Measurements from ENCODE around the gene PLPPR2.
"Not testable (repeated sequence)": the region's sequence is repeated elsewhere in the genome, so short reads cannot be mapped to it uniquely, and the experiment has no call there.

Gene PLPPR2

DNA sequence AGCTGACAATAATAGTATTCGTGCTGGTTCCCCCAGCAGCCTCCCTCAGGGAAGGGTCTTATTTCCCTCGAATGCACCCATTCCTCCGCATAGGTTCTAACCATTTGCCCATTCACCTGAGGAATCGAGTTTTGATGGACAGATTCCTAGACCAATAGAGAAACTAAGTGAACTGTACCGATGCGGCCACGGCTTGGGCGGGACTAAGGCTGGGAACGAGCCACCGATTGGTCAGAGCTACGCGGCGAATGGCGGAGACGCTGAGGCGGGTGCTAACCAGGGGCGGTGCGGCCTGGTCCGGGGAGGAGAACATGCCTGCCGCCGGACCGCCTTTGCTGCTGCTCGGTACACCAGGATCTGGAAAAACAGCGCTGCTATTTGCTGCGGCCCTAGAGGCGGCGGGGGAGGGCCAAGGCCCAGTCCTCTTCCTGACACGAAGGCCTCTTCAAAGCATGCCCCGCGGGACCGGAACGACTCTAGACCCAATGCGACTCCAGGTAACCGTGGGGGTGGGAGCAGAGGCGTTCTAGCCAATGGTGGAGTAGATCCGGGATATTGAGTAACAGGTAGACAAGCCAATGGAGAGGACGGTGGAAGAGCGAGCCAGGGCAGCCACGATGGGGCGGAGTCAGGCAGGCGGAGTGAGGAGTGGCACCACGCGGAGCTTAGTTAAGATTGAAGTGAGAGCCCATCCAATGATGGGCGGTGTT is 19.4 kb downstream of the PLPPR2 start, which contains the start of gene SWSAP1:
SWSAP1 (plus strand) TSS at position 234 of the 710 bp plus-strand sequence; CDS start at position 249, 15 bp downstream.
- peak; percentile 99 for DNase-seq

DNA sequence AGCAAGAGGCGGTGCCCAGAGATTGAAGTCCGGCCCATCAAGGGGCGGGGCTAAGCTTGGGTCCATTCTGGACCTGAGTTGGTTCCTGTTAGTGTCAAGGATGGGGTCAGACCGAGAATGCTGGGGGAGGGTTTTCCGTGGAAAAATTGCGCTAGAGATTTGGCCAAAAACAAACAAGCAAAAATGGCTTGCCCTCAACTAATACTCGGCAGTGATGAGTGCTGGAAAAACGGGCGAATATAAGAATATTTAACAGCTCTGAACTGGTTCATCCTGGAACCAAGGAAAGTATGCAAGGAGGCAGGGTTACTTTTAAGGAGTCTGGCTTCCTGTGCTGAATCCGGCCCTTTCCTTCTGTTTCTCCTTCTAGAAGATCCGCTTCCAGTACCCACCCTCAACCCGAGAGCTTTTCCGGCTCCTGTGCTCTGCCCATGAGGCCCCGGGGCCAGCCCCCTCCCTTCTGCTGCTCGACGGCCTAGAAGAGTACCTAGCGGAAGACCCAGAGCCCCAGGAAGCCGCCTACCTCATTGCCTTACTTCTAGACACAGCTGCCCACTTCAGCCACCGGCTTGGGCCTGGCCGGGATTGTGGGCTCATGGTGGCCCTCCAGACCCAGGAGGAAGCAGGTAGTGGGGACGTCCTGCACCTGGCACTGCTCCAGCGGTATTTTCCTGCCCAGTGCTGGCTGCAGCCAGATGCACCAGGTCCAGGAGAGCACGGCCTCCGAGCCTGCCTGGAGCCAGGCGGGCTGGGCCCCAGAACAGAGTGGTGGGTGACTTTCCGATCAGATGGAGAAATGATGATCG is 20.1 kb downstream of the PLPPR2 start:
- DNase-seq, result peak; percentile 79

DNA sequence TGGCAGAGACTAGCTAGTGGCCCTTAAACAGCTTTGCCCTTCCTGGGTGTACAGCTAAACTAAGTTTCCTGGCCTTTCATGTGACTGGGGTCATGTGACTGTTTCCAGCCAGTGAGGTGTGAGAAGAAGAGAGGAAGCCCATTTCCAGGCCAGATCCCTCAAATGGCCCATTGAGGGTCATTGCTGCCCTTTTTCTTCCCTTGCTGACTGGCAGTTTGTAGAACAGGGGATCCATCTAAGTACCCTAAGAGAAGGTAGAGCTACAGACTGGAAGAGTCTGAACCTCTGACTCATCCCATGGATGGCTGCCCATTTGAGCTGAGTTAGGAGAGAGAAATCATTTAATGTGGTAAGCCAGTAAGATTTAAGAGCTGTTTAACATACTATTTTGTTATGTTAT is 22.0 kb downstream of the PLPPR2 start:
- no peak for DNase-seq

DNA sequence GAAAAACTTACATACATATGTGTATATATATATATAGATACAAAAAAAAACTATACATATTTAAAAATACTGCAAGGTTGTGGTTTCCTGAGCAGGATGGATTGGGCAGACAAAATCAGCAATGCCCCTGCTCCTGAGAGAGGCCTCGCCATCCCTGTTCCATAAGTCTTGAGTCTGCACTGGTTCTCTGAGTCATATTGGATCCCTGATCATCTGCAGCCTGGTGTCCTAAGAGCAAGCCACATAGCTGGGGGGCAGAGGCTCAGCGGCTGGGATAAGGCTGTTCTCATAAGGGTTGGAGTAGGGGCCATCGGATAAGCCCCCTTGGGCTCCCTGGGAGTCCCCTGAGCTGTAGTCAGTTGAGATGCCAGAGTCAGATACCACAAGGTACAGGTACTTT is 22.5 kb downstream of the PLPPR2 start:
- no peak for DNase-seq

DNA sequence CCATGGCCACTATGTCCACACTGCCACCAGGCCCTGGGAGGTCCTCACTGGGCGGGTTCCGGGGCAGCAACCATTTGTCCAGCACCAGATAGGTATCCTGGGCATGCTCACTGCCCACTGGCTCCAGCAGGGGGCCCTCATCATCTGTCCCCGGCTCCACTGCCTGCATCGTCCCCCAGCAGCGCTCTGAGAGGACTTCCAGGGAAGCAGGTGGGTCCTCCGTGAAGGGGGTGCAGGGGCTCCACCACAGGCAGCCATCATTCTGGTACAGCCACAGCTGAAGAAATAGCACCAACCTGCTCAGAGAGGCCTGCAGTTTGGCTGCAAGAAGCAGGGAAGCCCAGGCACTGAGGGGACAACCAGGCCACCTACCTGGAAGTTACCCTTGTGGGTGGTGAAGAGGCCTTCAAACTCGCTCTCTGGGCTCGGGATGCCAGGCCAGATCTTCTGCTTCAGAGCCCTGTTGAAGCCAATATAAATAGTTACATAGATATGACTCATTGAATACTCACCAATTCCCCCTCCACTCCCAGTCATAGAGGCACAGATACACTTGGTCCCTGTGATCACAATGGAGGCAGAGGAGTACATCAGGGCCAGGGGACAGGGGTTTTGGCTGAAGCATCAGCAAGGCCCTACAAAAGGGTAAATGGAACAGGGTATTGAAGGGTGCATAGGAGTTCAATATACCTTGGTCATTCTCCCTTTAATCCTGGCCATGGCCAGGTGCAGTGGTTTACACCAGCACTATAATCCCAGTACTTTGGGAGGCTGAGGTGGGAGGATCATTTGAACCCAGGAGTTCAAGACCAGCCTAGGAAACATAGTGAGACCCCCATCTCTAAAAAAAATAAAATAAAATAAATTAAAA is 23.3 kb downstream of the PLPPR2 start:
- no peak for DNase-seq

DNA sequence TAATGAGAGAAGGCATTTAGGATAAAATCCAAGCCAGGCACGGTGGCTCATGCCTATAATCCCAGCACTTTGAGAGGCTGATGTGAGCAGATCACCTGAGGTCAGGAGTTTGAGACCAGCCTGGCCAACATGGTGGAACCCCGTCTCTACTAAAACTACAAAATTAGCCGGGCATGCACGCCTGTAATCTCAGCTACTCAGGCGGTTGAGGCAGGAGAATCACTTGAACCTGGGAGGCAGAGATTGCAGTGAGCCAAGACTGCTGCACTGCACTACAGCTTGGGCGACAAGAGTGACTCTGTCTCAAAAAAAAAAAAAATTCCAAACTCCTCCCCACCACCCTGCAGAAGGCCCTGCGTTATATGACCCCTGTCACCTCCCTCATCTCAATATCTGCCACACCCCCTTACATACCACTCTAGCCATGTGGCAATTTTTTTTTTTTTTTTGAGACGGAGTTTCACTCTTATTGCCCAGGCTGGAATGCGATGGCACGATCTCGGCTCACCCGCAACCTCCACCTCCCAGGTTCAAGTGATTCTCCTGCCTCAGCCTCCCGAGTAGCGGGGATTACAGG is 24.1 kb downstream of the PLPPR2 start:
- DNase-seq, result not testable (repeated sequence)

DNA sequence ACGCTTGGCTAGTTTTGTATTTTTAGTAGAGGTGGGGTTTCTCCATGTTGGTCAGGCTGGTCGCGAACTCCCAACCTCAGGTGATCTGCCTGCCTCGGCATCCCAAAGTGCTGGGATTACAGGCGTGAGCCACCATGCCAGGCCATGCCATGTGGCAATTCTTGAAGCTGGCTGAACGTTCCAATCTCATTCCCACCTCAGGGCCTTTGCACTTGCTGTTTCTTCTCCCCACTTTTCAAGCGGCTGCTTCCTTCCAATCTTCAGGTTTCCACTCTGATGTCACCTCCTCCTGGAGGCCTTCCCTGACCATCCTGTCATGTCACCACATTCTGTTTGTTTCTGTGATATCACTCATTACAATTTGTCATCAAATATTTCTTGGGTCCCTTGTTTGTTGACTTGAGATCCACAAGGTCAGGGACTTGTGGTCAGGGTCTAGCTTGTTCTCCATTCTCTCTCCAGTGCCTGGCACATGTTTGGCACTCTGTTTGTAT is 24.7 kb downstream of the PLPPR2 start:
- DNase-seq, result no peak

DNA sequence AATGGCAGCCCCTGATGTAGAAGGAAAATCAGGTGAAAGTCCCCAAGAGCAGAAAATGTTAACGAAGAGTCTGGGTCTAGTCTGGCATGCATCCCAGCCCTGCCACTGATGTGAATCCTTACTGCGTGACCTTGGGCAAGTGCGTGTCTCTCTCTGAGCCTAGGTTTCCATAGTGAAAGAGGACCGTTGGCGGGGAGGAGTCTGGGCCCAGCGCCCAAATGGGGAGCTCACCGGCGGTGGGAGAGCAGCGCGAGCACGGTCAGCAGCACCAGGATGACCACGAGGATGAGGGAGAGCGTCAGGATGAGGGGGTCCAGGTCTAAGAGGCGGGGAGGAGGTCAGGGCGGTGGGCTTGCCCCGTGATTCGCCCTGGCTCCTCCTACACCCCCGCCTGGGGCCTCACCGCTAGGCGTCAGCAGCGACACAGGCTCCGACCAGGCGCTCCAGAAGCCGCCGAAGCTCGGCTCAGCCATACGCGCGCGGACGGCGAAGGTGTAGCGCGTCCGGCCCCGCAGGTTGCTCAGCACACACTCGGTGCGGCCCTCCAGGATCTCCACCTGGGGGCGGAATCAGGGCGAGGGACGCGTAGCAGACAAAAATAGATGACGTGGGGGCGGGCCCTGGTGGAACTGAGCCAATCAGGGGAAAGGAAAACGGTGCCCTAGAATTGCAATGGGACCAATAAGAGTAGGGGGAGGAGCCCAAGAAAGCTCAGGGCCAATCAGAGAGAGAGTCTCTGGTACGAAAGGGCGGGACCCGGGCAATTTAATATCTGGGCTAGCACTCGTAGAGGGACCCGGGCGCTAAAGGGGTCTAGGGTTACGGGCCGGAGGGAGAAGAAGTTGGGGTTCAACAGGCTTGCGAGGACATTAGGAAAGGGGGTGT is 25.7 kb downstream of the PLPPR2 start:
- peak; percentile 99 for DNase-seq

DNA sequence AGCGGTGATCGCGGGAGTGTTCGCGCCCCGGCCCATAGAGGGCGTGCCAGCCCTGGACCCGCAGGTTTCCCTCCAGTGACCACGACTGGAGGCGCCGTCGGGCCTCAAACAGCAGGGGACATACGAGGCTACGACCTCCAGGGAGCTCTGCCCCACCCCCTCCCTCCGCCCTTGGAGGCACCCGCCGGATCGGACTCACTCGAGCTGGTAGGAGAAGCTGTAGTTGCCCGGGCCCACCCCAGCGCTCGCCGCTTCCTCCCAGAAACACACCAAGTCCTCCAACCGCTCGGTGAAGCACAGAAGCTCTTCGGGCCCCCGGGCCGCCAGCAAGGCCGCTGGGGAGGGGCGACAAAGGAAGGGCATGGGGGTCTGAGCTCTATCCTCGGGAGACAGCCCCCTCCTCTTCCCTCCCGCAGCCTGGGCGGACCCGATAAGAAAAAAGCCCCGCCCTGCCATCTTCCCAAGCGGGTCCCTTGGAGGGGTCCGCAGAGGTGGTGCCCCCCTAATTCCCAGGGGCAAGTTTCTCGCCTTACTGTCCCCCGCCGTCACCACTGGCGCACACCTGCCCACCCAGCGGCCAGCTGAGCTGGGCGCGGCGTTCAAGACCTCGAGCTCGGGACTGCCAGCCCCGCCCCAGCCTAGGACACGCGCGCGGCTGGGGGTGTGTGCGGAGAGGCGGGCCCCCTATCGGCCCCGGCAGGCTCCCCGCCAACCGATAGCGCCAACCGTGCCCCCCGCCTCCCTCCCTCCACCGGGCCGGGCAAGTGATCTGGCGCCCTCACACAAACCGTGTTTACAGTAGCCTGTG is 27.9 kb downstream of the PLPPR2 start:
- DNase-seq, result peak; percentile 43

DNA sequence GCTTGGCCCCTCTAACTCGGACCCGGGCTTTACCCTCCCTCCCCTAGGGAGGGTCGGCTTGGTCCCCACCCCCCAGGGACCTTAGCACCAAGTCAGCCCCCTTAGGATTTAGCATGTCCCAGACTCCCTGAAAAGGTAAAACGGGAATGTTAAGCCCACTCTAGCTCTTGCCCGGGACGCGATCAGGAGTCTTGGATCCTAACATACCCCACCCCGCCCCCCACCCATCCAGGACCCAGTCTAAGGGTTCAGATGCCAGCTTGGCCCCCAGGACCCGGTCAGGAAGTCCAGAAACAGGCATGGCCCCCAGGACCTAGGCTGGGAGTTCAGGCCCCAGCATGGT is 28.4 kb downstream of the PLPPR2 start:
- DNase-seq, result no peak

DNA sequence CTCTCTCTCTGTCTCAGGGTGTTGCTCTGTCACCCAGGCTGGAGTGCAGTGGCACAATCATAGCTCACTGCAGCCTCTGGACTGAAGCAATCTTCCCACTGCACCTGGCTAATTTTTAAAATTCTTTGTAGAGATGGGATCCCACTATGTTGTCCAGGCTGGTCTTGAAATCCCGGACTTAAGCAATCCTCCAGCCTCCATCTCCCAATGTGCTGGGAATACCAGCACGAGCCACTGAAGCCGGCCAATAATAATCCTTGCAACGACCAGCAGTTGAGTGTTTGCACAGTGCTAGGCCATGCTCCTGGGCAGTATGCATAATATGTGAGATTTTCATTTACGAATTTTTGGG is 29.5 kb downstream of the PLPPR2 start:
- no peak for DNase-seq

DNA sequence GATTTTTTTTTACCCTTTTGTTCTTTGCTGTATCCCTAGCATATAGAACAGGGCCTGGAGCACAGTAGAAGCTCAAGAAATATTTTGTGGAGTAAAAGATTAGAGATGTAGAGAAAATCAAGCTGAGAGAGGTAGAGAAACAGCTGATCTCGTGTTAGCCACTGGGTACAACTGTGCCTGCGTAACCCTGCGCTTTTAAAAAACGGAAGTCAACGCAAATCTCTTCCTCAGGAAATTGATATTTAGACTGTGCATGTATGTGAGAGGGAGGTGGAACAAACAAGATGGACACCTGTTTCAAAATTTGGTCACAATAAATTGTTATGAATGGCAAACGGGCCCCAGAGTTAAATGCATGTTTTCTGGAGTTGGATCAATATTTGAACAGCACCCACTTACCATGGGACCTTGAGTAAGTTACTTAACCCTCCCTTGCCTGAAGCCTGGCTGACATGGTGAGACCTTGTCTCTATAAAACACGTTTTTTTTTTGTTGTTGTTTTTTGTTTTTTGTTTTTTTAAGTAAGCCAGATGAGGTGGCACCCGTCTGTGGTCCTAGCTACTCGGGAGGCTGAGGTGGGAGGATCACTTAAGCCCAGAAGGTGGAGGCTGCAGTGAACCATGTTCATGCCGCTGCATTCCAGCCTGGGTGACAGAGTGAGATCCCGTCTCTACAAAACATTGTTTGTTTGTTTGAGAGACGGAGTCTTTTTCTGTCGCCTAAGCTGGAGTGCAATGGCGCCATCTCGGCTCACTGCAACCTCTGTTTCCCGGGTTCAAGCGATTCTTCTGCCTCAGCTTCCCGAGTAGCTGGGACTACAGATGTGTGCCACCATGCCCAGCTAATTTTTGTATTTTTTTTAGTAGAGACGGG is 32.2 kb downstream of the PLPPR2 start:
- no peak for DNase-seq

DNA sequence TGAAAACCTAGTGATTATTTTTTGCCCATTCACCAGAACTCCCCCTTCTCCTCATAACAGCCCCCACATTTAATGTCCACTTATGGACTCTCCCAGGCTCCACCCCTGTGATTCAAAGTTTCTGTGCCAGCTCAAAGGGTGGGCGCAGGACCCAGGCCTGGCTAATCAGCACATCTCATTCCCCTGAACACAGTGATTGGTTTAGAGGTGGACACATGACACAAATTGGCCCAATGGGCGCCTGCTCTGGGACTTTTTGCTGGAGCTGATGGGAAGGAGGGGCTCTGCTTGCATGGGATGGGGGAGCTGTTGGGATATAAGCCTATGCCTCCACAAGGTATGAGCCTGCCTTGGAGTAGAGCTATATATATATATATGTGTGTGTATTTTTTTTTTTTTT is 35.1 kb downstream of the PLPPR2 start:
- DNase-seq, result no peak

DNA sequence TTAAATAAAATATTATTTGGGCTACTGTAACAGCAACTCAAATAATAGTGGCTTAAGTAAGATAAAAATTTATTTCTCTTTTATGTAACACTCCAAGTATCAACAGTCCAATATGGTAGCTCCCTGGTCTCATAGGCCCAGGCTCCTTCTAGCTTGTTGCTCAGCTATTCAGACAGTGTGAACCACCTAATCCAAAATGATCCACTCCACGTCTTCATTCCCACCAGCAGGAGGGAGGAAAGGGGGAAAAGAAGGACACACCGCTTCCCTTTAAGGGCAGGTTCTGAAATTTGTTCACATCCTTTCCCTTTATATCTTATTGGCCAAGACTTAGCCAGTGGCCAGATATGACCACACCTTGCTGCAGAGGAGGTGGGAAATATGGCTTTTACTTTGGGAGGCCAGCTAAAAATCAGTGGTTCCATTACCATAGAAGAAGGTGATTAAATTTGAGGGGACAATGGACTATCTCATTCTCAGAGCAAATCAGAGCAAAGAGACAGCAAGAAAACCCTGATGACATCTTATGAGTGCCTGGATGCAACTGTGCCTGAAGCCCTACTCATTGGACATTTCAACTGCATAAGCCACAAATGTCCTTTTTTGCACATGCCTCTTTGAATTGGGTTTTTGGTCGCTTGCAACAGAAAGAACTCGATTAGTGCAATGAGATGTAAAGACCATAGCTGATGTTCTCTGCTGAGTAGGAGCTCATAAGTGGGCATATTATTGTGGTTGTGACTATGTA is 35.9 kb downstream of the PLPPR2 start:
- DNase-seq, result no peak

DNA sequence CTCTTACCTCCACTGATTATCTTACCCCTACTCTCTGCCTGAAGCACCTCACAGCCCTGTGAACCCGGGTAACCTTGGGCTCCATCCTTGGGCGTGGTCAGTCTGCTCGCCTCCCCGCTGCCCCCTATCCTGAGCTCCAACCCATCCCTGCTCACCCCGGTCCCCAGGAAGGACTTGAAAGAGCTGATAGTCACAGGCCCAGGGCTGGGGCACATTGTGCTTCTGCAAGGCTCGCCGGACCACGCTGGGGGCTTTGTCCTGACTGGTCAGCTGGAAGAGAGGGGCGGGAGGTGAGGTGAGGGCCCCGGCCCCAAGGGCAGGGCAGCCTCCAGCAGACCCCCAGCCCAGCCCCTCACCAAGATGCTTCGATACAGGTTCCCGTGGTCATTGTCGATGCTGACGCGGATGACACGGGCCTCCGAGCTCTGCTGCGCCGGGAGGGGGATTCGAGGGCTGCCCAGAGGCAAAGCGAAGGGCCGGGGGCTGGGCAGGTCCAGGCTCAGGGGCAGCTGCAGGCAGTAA is 41.9 kb downstream of the PLPPR2 start:
- no peak for DNase-seq

DNA sequence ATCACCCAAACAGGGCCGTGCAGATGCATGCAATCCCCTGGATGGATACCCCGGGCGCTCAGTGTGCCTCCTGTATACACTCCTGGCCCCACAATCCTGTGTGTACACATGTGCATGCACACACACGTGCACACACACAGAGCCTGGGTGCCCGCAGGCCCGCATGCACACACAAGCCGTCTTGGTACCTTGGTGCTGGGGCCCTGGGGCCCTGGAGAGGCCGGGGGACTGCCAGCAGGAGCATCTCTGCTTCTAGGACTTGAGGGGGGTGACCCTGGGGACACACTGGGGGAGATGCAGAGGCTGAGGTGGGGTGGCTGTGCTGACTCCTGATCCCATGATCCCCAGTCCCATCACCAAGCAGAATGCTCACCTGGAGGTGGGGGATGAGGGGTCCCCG is 44.4 kb downstream of the PLPPR2 start:
- no peak for DNase-seq

DNA sequence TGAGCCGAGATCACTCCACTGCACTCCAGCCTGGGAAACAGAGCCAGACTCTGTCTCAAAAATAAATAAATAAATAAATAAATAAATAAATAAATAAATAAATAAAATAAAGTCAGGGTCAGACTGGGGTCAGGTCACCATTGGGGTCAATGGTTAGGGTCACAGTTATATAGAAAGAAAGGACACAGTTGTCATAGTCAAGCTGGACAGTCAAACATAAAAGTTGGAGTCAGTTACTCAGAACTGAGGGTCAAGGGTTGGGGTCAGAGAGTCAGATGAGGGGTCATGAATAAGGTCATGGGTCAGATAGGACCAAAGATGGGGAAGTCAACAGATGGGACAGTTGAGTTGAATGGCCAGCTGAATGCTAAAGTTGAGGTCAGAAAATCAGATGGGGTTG is 45.6 kb downstream of the PLPPR2 start:
- DNase-seq, result no peak

DNA sequence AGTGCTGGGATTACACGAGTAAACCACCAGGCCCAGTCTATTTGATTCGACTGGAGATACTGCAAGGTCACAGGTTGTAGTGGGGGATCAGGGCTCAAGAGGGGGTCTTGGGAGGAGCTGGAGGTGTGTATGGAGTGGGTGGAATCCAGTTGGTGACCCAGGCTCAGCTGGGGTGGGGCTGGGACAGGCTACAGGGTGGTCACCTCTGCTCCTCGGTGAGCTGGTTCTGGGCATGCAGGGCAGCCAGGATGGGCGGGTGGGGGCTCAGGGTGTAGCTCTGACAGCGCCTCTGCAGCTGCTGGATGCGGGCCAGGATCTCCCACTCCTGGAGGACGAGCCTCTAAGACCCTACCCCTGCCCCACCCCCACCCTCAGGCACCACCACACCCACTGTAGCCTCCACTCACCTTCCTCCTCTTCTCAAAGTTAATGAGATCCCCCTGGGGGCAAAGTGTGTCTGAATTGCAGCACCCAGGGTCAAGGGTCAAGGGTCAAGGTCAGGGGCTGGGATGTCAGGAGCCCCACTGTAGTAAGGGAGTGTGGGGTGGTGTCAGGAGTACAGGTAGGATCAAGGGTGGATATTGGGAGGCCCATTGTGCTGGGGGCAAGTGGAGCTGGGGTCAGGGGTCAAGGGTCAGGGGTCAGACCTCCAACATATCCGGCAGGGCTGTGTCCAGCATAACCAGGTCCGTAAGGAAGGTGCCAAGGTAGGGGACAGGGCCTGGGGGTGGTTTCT is 46.7 kb downstream of the PLPPR2 start:
- DNase-seq, result no peak

Data from CD4-positive, alpha-beta T cell treated with Interleukin-12 subunit alpha and Interleukin-12 subunit beta, for 1 hour (primary cell).